ENCODE results near the gene RGS18.
"Not testable (repeated sequence)": the region's sequence is repeated elsewhere in the genome, so short reads cannot be mapped to it uniquely, and the experiment has no call there.

The RGS18 gene

GRCh38 chr1:192167911-192168700 is 9.8 kb downstream of the RGS18 start:
- DNase-seq = no peak

- DNase-seq = no peak
These were observed 10.7 kb downstream of the RGS18 start for GRCh38 chr1:192168964-192169363.

- no peak for DNase-seq
These were observed 12.1 kb downstream of the RGS18 start for GRCh38 chr1:192170196-192170984.

GRCh38 chr1:192171123-192171522 is 12.9 kb downstream of the RGS18 start:
- no peak for DNase-seq

GRCh38 chr1:192175971-192176370 is 17.7 kb downstream of the RGS18 start:
- no peak for DNase-seq

GRCh38 chr1:192183788-192184187 is 25.5 kb downstream of the RGS18 start:
- no peak for DNase-seq

- no peak for DNase-seq
These were observed 27.9 kb downstream of the RGS18 start for GRCh38 chr1:192186197-192186596.

GRCh38 chr1:192190066-192190465 is 31.8 kb downstream of the RGS18 start:
- no peak for DNase-seq

GRCh38 chr1:192201303-192201702 is 43.0 kb downstream of the RGS18 start:
- no peak for DNase-seq

- DNase-seq = no peak
These were observed 66.1 kb downstream of the RGS18 start for GRCh38 chr1:192224396-192224795.

- DNase-seq = no peak
These were observed 66.6 kb downstream of the RGS18 start for GRCh38 chr1:192224846-192225245.

GRCh38 chr1:192225266-192225665 is 67.0 kb downstream of the RGS18 start:
- no peak for DNase-seq

GRCh38 chr1:192225703-192226102 is 67.4 kb downstream of the RGS18 start:
- no peak for DNase-seq

GRCh38 chr1:192227330-192227729 is 69.1 kb downstream of the RGS18 start:
- no peak for DNase-seq

- DNase-seq = not testable (repeated sequence)
These were observed 69.7 kb downstream of the RGS18 start for GRCh38 chr1:192227980-192228379.

GRCh38 chr1:192232817-192233417 is 74.7 kb downstream of the RGS18 start:
- DNase-seq = no peak

GRCh38 chr1:192235127-192235526 is 76.9 kb downstream of the RGS18 start:
- no peak for DNase-seq
